Left lung (tissue), 10 donors: ENCODE measurements around the gene CST7. TPM values are rescaled to one million over a fixed set of nuclear protein-coding genes. Genes with fewer than 3 reads are reported as not detected.
A peak's percentile ranks its signal among the peaks of the same experiment; 100 is the strongest.

ENCODE experiments used
- ATAC-seq: fragments of 200-7000 bp; cut with Tn5 transposase; one replicate; pipeline ENCODE4 v1.9.1; 2020; ENCODE audit warnings: moderate library complexity
- DNase-seq, 4 donors: peaks; one replicate each; pipeline ENCODE4 v3.0.0-alpha.2; 2013 to 2020
- H3K27ac ChIP-seq, 2 donors: fragments of 200-600 bp; sonication (generic) in 1 of 2; one replicate each; pipeline versions ENCODE4 v1.5.0 to v1.8.0; 2020 to 2021
- H3K27me3 ChIP-seq, 2 donors: fragments of 200-600 bp; sonication (generic) in 1 of 2; one replicate each; pipeline versions ENCODE4 v1.5.0 to v1.8.0; 2020 to 2021
- H3K36me3 ChIP-seq, 2 donors: fragments of 200-600 bp; sonication (generic) in 1 of 2; one replicate each; pipeline versions ENCODE4 v1.5.0 to v1.8.0; 2020 to 2021
- H3K4me1 ChIP-seq, 2 donors: fragments of 200-600 bp; one replicate each; pipeline ENCODE4 v1.8.0; 2021
- H3K4me3 ChIP-seq, 2 donors: fragments of 200-600 bp; sonication (generic) in 1 of 2; one replicate each; pipeline versions ENCODE4 v1.5.0 to v1.8.0; 2020 to 2021; ENCODE audit warnings: mild to moderate bottlenecking in 1 of 2
- H3K9me3 ChIP-seq, 2 donors: fragments of 200-600 bp; sonication (generic) in 1 of 2; one replicate each; pipeline versions ENCODE4 v1.5.0 to v1.8.0; 2020 to 2021
- intact Hi-C, 2 donors: fragments of 100-400 bp; cut with DNase I; formaldehyde crosslinking; loops; one replicate each; pipeline versions ENCODE4 v1.11.2 to v1.14.2; 2022
- polyA plus RNA-seq, 6 donors: library from polyadenylated mRNA; unstranded; fragments of 120-200 nt; gene quantifications; one replicate each; pipeline ENCODE4 v1.2.1, GENCODE V29; 2013; ENCODE audit not compliant: insufficient read length in 6 of 6
- total RNA-seq, 2 donors: library from RNA; stranded (reverse); fragmentation: NEBNext Ultra II Directional; extraction: Animal tissue kit (Norgen Biotek cat#: 25700); gene quantifications; one replicate each; pipeline ENCODE4 v1.2.1, GENCODE V29; 2021
- TF ChIP-seq, protein P1 (sequence below), 2 donors: fragments of 200-600 bp; sonication (generic) in 1 of 2; IDR thresholded peaks; one replicate each; pipeline versions ENCODE4 v1.5.0 to v1.8.0; 2021; ENCODE audit warnings: antibody characterized with exemption in 2 of 2
- donor health status: DM: no; HTN: yes; CAD: no.
- donor health status: DM: no; HTN: no; CAD: no.

The CST7 gene
- total and polyA plus RNA-seq, 8 donors, result 0.84 to 28.0 (median 1.7) TPM

DNA sequence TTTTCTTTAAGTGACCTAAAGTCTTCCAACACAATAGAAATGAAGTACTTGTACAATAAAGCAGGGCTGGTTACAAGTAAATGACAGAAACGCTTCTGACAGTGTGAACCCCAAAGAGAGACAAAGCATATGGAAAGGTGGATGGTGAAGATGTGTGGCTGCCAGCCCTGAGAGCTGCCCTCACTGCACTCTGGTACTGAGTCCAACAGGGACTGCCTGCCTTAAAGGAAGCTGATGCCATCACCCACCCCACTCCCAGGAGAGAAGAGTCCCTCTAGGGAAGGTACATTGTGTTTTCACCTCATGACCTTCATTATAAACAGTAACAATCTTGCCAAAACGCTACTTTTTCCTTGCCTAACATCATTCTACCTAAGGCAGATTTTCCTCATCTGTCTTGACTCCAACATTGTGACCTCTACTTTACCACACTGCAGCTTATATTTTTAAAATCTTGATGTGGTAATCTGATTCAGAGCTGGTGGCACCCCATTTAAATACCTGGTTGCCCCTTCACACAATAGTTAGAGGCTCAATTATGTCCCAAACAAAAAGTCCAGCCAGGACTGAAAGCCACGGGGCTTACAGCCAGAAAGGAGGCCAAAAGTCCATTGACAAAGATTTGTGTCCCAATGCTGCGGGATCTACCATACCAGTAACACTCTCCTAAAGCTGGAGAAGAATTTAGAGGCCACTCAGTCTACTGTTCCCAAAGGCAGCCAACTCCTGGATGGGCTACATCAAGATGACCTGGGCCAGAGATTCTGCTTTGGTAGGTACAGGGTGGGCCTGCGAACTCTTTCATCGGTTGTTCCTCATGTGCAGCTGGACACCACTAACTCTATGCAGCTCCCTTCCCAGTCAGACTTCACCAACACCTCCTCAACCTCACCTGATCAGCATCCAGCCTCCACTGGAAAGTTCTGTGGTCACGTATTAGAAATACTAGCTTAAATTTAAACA is 39.1 kb downstream of the CST7 start:
- ATAC-seq (no peak), DNase-seq (peak in 1 of 4 donors; percentile 19)
- Histone ChIP-seq H3K36me3 (peaks cover 0 to under 1% of the 10 kb centered on the region in 2 donors), H3K9me3 (no peaks in the 10 kb centered on the region), H3K27me3 (no peaks in the 10 kb centered on the region), H3K27ac (peak overlapping the region in 1 of 2 donors; percentile 96), H3K4me1 (peaks cover 11 to 87% of the 10 kb centered on the region in 2 donors), H3K4me3 (no peak overlapping the region)
- intact Hi-C loops, result no loop called here
- TF ChIP-seq, protein P1, sequence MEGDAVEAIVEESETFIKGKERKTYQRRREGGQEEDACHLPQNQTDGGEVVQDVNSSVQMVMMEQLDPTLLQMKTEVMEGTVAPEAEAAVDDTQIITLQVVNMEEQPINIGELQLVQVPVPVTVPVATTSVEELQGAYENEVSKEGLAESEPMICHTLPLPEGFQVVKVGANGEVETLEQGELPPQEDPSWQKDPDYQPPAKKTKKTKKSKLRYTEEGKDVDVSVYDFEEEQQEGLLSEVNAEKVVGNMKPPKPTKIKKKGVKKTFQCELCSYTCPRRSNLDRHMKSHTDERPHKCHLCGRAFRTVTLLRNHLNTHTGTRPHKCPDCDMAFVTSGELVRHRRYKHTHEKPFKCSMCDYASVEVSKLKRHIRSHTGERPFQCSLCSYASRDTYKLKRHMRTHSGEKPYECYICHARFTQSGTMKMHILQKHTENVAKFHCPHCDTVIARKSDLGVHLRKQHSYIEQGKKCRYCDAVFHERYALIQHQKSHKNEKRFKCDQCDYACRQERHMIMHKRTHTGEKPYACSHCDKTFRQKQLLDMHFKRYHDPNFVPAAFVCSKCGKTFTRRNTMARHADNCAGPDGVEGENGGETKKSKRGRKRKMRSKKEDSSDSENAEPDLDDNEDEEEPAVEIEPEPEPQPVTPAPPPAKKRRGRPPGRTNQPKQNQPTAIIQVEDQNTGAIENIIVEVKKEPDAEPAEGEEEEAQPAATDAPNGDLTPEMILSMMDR (IDR thresholded peaks at IDR 0.05), result no peak

DNA sequence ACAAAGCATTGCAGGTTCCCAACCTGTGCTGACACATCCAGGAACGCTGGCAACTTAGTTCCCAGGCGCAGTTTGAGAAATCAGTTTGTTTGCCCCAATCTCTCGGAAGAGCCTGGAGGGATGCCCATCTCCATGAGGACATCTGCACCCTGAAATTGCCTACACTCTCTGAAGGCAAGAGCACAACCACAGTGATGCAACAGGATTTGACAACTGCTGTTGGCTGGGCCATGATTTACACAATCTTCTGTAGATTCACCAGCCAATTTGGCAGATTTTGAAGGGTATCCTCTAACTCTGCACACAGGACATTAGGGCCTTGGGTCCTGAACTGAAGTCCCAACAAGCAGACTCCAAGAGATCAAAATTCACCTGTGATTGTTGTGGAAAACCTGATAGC is 40.1 kb downstream of the CST7 start:
- intact Hi-C loops, result no loop called here
- no peaks in the 10 kb centered on the region for H3K36me3 ChIP-seq
- H3K4me3 ChIP-seq, result no peak overlapping the region
- DNase-seq (no peak), ATAC-seq (no peak)
- no peaks in the 10 kb centered on the region for H3K27me3 ChIP-seq
- no peaks in the 10 kb centered on the region for H3K9me3 ChIP-seq
- TF ChIP-seq, protein P1 (IDR thresholded peaks at IDR 0.05), result no peak
- peak overlapping the region in 1 of 2 donors; percentile 96 for H3K27ac ChIP-seq
- H3K4me1 ChIP-seq, result peaks cover 11 to 87% of the 10 kb centered on the region in 2 donors

DNA sequence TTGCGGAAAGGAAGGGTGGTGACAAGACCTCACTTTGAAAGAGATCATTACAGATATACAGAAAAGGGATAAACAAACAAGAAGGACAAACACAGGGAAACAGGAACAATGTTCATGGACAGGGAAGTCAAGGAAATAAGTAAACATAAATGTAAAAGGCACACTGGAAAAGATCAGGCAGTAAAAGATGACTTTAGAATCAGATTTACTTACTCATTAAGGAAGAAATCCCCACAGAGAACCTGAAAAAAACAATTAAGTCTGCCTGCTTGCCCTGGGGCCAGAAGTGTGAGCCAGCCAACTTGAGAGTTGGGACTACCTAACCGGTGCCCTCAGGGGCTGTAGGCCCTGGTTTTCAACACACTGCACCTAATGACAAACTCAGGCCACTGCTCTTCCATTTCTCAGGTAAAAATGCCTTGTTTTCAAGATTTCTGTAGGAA is 41.8 kb downstream of the CST7 start:
- no peak for ATAC-seq
- Histone ChIP-seq H3K9me3 (no peaks in the 10 kb centered on the region), H3K4me3 (peak overlapping the region in 1 of 2 donors; percentile 95), H3K36me3 (no peaks in the 10 kb centered on the region), H3K4me1 (peaks cover 11 to 82% of the 10 kb centered on the region in 2 donors), H3K27ac (peak overlapping the region in 1 of 2 donors; percentile 96), H3K27me3 (no peaks in the 10 kb centered on the region)
- intact Hi-C loops, result loop anchor here in 1 of 2 donors (10.0 kb wide), 1 partner anchor 184 kb away; no protein-coding TSS in a partner anchor
- TF ChIP-seq, protein P1 (IDR thresholded peaks at IDR 0.05), result no peak
- no peak for DNase-seq

DNA sequence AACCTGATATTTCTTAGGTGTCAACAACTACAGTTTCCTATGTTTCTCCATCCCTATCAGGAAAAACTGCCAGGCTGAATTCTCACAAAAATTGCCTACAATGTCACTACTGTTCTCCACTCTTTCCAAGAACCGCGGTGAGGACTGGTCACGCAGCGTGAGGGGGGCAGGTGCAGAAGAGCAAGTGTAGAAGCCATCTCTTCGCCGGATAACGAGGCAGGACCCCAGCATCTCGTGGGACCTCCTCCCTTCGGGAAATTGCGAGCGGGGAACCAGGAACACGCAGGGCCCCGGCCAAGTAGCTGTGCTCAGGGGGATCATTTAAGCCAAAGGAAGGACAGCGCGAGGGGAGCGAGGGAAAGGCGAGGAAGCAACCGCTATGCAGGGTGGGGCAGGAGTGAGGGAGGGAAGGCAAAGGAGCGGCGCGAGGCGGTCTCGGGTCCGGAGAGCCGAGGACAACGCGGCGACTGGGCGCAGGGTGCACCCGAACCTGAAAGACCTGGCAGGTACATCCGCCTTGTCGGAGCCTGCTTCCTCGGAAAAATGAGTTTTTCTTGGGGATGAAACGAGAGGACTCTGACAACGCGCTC is 42.9 kb downstream of the CST7 start:
- ATAC-seq, result peak; percentile 34
- DNase-seq, result peak in 3 of 4 donors; percentile 20 to 87 (median 41)
- Histone ChIP-seq H3K9me3 (no peaks in the 10 kb centered on the region), H3K4me3 (peak overlapping the region; percentile 89 to 95), H3K36me3 (no peaks in the 10 kb centered on the region), H3K27ac (peak overlapping the region; percentile 93 to 96), H3K4me1 (peaks cover 11 to 72% of the 10 kb centered on the region in 2 donors), H3K27me3 (no peaks in the 10 kb centered on the region)
- intact Hi-C loops, result loop anchor here in 1 of 2 donors (10.0 kb wide), 1 partner anchor 183 kb away; no protein-coding TSS in a partner anchor
- TF ChIP-seq, protein P1 (IDR thresholded peaks at IDR 0.05), result no peak
